Skeletal muscle cell (primary cell): ENCODE results near the gene TSHZ1.
A peak's percentile ranks its signal among the peaks of the same experiment; 100 is the strongest.

ENCODE experiments used
- DNase-seq: peaks from one replicate; pipeline ENCODE4 v3.0.0-alpha.2; 2010; ENCODE audit warnings: low read depth
- H3K4me3 ChIP-seq: 2 replicates; pipeline ENCODE4 v1.5.1; 2011; ENCODE audit warnings: low read depth, mild to moderate bottlenecking, control low read depth, low read length, moderate library complexity

TSHZ1 gene

GRCh38 chr18:75216911-75217689 lies 6.5 kb downstream of the TSHZ1 start:
- no peak overlapping the region for H3K4me3 ChIP-seq
- DNase-seq: no peak

GRCh38 chr18:75218065-75218923 lies 7.7 kb downstream of the TSHZ1 start:
- no peak overlapping the region for H3K4me3 ChIP-seq

GRCh38 chr18:75219745-75220375 lies 9.3 kb downstream of the TSHZ1 start:
- H3K4me3 ChIP-seq: no peak overlapping the region
- no peak for DNase-seq

More at GRCh38 chr18:75218065-75218923, 7.7 kb downstream of the TSHZ1 start:
- DNase-seq: no peak

- no peak overlapping the region for H3K4me3 ChIP-seq
- no peak for DNase-seq
Measured at GRCh38 chr18:75220551-75221355, 10.2 kb downstream of the TSHZ1 start.

GRCh38 chr18:75221397-75221796 lies 10.8 kb downstream of the TSHZ1 start:
- no peak overlapping the region for H3K4me3 ChIP-seq
- DNase-seq: no peak

GRCh38 chr18:75221897-75222296 lies 11.3 kb downstream of the TSHZ1 start:
- no peak overlapping the region for H3K4me3 ChIP-seq
- DNase-seq: no peak

GRCh38 chr18:75222407-75222806 lies 11.8 kb downstream of the TSHZ1 start:
- no peak for DNase-seq
- H3K4me3 ChIP-seq: no peak overlapping the region

- H3K4me3 ChIP-seq: no peak overlapping the region
- no peak for DNase-seq
Measured at GRCh38 chr18:75223687-75224347, 13.2 kb downstream of the TSHZ1 start.

- peak overlapping the region; percentile 8 for H3K4me3 ChIP-seq
- DNase-seq: no peak
Measured at GRCh38 chr18:75226286-75226955, 15.8 kb downstream of the TSHZ1 start.

- H3K4me3 ChIP-seq: no peak overlapping the region
- DNase-seq: no peak
Measured at GRCh38 chr18:75226956-75227316, 16.3 kb downstream of the TSHZ1 start.

GRCh38 chr18:75227535-75228296 lies 17.1 kb downstream of the TSHZ1 start:
- H3K4me3 ChIP-seq: no peak overlapping the region

GRCh38 chr18:75228967-75229366 lies 18.4 kb downstream of the TSHZ1 start:
- DNase-seq: no peak
- H3K4me3 ChIP-seq: no peak overlapping the region

More at GRCh38 chr18:75227535-75228296, 17.1 kb downstream of the TSHZ1 start:
- no peak for DNase-seq

GRCh38 chr18:75229437-75229836 lies 18.8 kb downstream of the TSHZ1 start:
- DNase-seq: no peak

GRCh38 chr18:75230163-75231052 lies 19.8 kb downstream of the TSHZ1 start:
- DNase-seq: no peak
- H3K4me3 ChIP-seq: no peak overlapping the region

More at GRCh38 chr18:75229437-75229836, 18.8 kb downstream of the TSHZ1 start:
- no peak overlapping the region for H3K4me3 ChIP-seq

- no peak for DNase-seq
- no peak overlapping the region for H3K4me3 ChIP-seq
Measured at GRCh38 chr18:75231053-75231406, 20.4 kb downstream of the TSHZ1 start.

GRCh38 chr18:75234901-75235300 lies 24.3 kb downstream of the TSHZ1 start:
- no peak for DNase-seq
- no peak overlapping the region for H3K4me3 ChIP-seq

GRCh38 chr18:75235896-75236295 lies 25.3 kb downstream of the TSHZ1 start:
- DNase-seq: no peak
- H3K4me3 ChIP-seq: no peak overlapping the region
